Measurements from ENCODE around the gene HOXA6.

The HOXA6 gene

DNA sequence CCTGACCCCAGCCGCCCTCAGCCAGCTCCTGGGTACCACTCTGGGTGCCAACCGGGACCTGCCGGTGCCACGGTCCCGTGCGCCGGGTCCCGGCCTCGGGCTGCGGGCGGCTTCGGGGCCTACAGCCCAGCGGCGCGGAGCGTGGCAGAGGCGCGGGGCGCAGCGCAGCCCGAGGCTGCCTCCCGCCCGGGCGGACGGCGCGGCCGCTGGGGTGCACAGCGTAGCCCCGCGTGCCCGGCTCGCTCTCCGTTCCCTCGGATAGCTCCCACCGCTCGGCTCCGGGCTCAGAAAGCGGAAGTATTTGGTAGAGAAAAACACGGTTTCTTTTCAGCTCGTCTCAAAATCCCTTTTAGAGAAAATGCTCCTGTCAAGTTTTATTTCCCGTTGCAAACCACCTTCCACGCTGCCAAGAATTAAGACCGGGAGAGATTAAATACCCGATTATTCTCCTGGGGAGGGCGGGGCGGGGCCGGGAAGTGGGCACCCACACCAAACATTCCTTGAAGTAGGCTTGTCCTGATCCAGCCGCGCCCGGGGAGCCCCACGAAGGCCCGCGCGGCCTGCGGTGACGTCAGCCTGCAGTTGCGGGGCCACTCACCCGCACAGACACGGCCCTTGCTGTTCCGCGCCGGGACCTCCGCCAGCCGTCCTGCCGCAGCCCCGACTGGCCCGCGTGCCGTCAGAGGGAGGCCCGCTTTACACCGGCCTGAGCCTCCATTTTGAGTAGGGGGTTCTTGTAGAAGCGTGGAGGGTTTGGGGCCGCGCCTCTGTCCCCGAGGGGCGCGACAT lies 45.2 kb upstream of the HOXA6 start:
- no peaks in the 10 kb centered on the region for H3K36me3 Mint-ChIP-seq (ENCODE audit: low read depth)
- H3K9me3 Mint-ChIP-seq, result no peaks in the 10 kb centered on the region
- TF ChIP-seq, protein P1, sequence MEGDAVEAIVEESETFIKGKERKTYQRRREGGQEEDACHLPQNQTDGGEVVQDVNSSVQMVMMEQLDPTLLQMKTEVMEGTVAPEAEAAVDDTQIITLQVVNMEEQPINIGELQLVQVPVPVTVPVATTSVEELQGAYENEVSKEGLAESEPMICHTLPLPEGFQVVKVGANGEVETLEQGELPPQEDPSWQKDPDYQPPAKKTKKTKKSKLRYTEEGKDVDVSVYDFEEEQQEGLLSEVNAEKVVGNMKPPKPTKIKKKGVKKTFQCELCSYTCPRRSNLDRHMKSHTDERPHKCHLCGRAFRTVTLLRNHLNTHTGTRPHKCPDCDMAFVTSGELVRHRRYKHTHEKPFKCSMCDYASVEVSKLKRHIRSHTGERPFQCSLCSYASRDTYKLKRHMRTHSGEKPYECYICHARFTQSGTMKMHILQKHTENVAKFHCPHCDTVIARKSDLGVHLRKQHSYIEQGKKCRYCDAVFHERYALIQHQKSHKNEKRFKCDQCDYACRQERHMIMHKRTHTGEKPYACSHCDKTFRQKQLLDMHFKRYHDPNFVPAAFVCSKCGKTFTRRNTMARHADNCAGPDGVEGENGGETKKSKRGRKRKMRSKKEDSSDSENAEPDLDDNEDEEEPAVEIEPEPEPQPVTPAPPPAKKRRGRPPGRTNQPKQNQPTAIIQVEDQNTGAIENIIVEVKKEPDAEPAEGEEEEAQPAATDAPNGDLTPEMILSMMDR (IDR thresholded peaks at IDR 0.05; ENCODE audit: unreplicated experiment in 3 of 3), result no peak
- H3K27ac Mint-ChIP-seq, result no peak overlapping the region
- H3K4me1 Mint-ChIP-seq, result peaks cover 33% of the 10 kb centered on the region
- peaks cover 100% of the 10 kb centered on the region for H3K27me3 Mint-ChIP-seq (ENCODE audit: low read depth)
- H3K4me3 Mint-ChIP-seq, result peak overlapping the region; percentile 56 to 79 (median 69)

GRCh38 chr7:27191833-27192545 lies 44.4 kb upstream of the HOXA6 start:
- Mint-ChIP-seq H3K9me3 (no peaks in the 10 kb centered on the region), H3K4me3 (peak overlapping the region; percentile 62 to 79 (median 71)), H3K27me3 (ENCODE audit: low read depth) (peaks cover 100% of the 10 kb centered on the region), H3K4me1 (peaks cover 34% of the 10 kb centered on the region), H3K36me3 (ENCODE audit: low read depth) (no peaks in the 10 kb centered on the region), H3K27ac (peak overlapping the region in 1 of 3 experiments; percentile 44)
- TF ChIP-seq, protein P1 (IDR thresholded peaks at IDR 0.05; ENCODE audit: unreplicated experiment in 3 of 3), result no peak

DNA sequence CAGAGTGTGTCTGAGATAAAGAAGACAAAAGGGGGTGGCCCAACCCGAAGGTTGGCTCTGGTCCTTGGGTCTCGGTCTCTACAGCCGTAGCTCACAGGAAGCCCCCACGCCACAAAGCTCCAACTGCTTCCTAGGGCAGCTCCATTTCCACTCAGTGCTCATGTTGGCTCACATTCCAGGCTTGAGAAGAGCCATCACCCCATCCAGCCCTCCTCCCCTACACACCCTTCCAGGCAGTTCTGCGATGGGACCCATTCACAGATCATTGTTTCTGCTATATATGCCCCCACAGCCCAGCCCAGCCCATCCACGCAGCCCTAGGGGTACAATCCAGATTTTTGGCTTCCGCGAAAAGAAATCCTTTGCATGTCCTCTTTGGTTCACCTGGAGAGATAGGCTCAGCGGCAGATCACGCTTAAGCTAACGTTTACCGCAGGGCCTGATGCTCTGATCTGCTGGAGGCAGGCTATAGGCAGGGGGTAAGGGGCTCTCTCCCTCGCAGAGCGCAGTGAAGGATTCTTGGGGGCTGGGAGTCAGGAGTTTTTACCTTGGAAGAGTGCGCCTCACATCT lies 43.7 kb upstream of the HOXA6 start:
- no peak overlapping the region for H3K27ac Mint-ChIP-seq
- H3K9me3 Mint-ChIP-seq, result no peaks in the 10 kb centered on the region
- TF ChIP-seq, protein P1 (IDR thresholded peaks at IDR 0.05; ENCODE audit: unreplicated experiment in 3 of 3), result no peak
- peaks cover 34% of the 10 kb centered on the region for H3K4me1 Mint-ChIP-seq
- H3K36me3 Mint-ChIP-seq (ENCODE audit: low read depth), result no peaks in the 10 kb centered on the region
- H3K27me3 Mint-ChIP-seq (ENCODE audit: low read depth), result peaks cover 100% of the 10 kb centered on the region
- H3K4me3 Mint-ChIP-seq, result peak overlapping the region; percentile 45 to 59 (median 53)

DNA sequence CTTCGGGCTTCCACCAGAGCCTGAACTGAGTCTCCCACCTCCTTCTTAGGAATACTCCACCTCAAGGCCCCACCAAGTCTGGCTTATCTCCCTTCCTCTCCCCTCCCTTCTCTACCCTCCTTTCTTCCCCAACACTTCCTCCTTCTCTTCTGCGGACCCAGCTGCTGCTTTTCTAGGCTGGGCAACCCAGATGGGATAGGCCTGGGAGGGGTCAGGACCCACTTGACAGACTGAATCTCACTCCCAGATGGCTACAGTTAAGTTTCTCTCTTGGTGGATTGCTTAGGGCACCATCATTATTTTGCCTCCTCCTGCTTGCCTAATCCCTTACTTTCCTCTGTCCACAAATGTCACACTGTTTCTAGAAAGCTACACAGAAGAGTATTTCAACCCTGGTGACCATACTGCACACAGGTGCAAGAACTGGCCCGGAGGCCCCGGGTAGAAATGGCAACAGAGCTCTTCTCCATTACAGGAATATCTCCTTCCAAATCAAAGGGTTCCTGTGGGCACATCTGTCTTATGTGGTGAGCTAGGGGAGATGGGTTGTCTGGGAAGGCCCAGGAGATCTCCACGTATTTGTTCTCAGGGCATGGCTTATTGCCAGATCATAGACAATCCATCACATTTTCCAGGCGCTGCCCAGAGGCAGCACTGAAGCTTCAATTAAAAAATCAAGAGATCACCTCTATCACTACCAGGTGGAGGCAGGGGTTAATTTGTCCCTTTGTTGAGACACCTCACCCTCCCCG lies 42.6 kb upstream of the HOXA6 start:
- H3K4me3 Mint-ChIP-seq, result peak overlapping the region; percentile 56 to 92 (median 71)
- no peaks in the 10 kb centered on the region for H3K9me3 Mint-ChIP-seq
- peaks cover 100% of the 10 kb centered on the region for H3K27me3 Mint-ChIP-seq (ENCODE audit: low read depth)
- H3K36me3 Mint-ChIP-seq (ENCODE audit: low read depth), result no peaks in the 10 kb centered on the region
- peaks cover 42% of the 10 kb centered on the region for H3K4me1 Mint-ChIP-seq
- TF ChIP-seq, protein P1 (IDR thresholded peaks at IDR 0.05; ENCODE audit: unreplicated experiment in 3 of 3), result no peak
- peak overlapping the region in 2 of 3 experiments; percentile 3 to 97 for H3K27ac Mint-ChIP-seq

GRCh38 chr7:27189295-27189996 lies 41.9 kb upstream of the HOXA6 start:
- Mint-ChIP-seq H3K9me3 (no peaks in the 10 kb centered on the region), H3K36me3 (ENCODE audit: low read depth) (no peaks in the 10 kb centered on the region), H3K27ac (peak overlapping the region in 1 of 3 experiments; percentile 97), H3K4me1 (peaks cover 47% of the 10 kb centered on the region), H3K27me3 (ENCODE audit: low read depth) (peaks cover 100% of the 10 kb centered on the region), H3K4me3 (peak overlapping the region; percentile 55 to 92 (median 71))
- TF ChIP-seq, protein P1 (IDR thresholded peaks at IDR 0.05; ENCODE audit: unreplicated experiment in 3 of 3), result no peak
